ENCODE results near the gene GMCL1. TPM values are rescaled to one million over a fixed set of nuclear protein-coding genes. Genes with fewer than 3 reads are reported as not detected.
"Not testable (repeated sequence)": the region's sequence is repeated elsewhere in the genome, so short reads cannot be mapped to it uniquely, and the experiment has no call there.

GMCL1 gene
- polyA plus RNA-seq, 4 donors = 13.6 to 34.0 (median 17.7) TPM

- WGBS, 3 donors = 10 to 39% (median 20%) methylated on average over 4 of the region's 4 CpGs
- peak; percentile 90 to 94 for DNase-seq
- Histone ChIP-seq H3K36me3 (ENCODE audit: control insufficient read depth in 3 of 3, insufficient read depth in 2 of 3, low read depth in 1 of 3, low read length in 3 of 3) (peaks cover 3 to 44% (median 7%) of the 10 kb centered on the region in 3 donors), H3K9me3 (ENCODE audit: control insufficient read depth in 2 of 2, insufficient read depth in 1 of 2, low read depth in 1 of 2, low read length in 1 of 2) (no peaks in the 10 kb centered on the region), H3K4me1 (ENCODE audit: control insufficient read depth in 3 of 3, insufficient read depth in 2 of 3, low read depth in 1 of 3, low read length in 2 of 3) (peaks cover 8 to 71% (median 12%) of the 10 kb centered on the region in 3 donors), H3K27me3 (ENCODE audit: control insufficient read depth in 3 of 3, insufficient read depth in 3 of 3, low read length in 3 of 3) (no peaks in the 10 kb centered on the region), H3K4me3 (ENCODE audit: low read depth in 1 of 3, low read length in 3 of 3) (peak overlapping the region in 1 of 3 donors; percentile 32), H3K27ac (ENCODE audit: low read depth in 1 of 3, low read length in 2 of 3) (peak overlapping the region; percentile 77 to 88 (median 85))
- no peak for FAIRE-seq
Observed at GRCh38 chr2:69798909-69799526, 30.4 kb upstream of the GMCL1 start.

GRCh38 chr2:69801745-69802290 is 27.6 kb upstream of the GMCL1 start:
- Histone ChIP-seq H3K36me3 (ENCODE audit: control insufficient read depth in 3 of 3, insufficient read depth in 2 of 3, low read depth in 1 of 3, low read length in 3 of 3) (peaks cover 0 to 46% (median 10%) of the 10 kb centered on the region in 3 donors), H3K27ac (ENCODE audit: low read depth in 1 of 3, low read length in 2 of 3) (no peak overlapping the region), H3K4me1 (ENCODE audit: control insufficient read depth in 3 of 3, insufficient read depth in 2 of 3, low read depth in 1 of 3, low read length in 2 of 3) (peaks cover 8 to 49% (median 12%) of the 10 kb centered on the region in 3 donors), H3K9me3 (ENCODE audit: control insufficient read depth in 2 of 2, insufficient read depth in 1 of 2, low read depth in 1 of 2, low read length in 1 of 2) (no peaks in the 10 kb centered on the region), H3K4me3 (ENCODE audit: low read depth in 1 of 3, low read length in 3 of 3) (no peak overlapping the region), H3K27me3 (ENCODE audit: control insufficient read depth in 3 of 3, insufficient read depth in 3 of 3, low read length in 3 of 3) (no peaks in the 10 kb centered on the region)
- no peak for DNase-seq
- 72 to 100% (median 90%) methylated on average over 1 of the region's 1 CpG for WGBS, 3 donors
- FAIRE-seq = no peak

- Histone ChIP-seq H3K4me1 (ENCODE audit: control insufficient read depth in 3 of 3, insufficient read depth in 2 of 3, low read depth in 1 of 3, low read length in 2 of 3) (peaks cover 5 to 38% (median 8%) of the 10 kb centered on the region in 3 donors), H3K36me3 (ENCODE audit: control insufficient read depth in 3 of 3, insufficient read depth in 2 of 3, low read depth in 1 of 3, low read length in 3 of 3) (peaks cover 0 to 50% (median 15%) of the 10 kb centered on the region in 3 donors)
- H3K4me3 ChIP-seq (ENCODE audit: low read depth in 1 of 3, low read length in 3 of 3); DNase-seq; H3K27ac ChIP-seq (ENCODE audit: low read depth in 1 of 3, low read length in 2 of 3); FAIRE-seq; H3K27me3 ChIP-seq (ENCODE audit: control insufficient read depth in 3 of 3, insufficient read depth in 3 of 3, low read length in 3 of 3); H3K9me3 ChIP-seq (ENCODE audit: control insufficient read depth in 2 of 2, insufficient read depth in 1 of 2, low read depth in 1 of 2, low read length in 1 of 2): not testable (repeated sequence)
- WGBS, 3 donors = 80 to 88% (median 87%) methylated on average over 4 of the region's 4 CpGs
Observed at GRCh38 chr2:69802781-69803367, 26.6 kb upstream of the GMCL1 start.

GRCh38 chr2:69804416-69804815 is 25.0 kb upstream of the GMCL1 start:
- no peak overlapping the region for H3K4me3 ChIP-seq (ENCODE audit: low read depth in 1 of 3, low read length in 3 of 3)
- peaks cover 3 to 24% (median 4%) of the 10 kb centered on the region in 3 donors for H3K4me1 ChIP-seq (ENCODE audit: control insufficient read depth in 3 of 3, insufficient read depth in 2 of 3, low read depth in 1 of 3, low read length in 2 of 3)
- no peaks in the 10 kb centered on the region for H3K27me3 ChIP-seq (ENCODE audit: control insufficient read depth in 3 of 3, insufficient read depth in 3 of 3, low read length in 3 of 3)
- H3K27ac ChIP-seq (ENCODE audit: low read depth in 1 of 3, low read length in 2 of 3) = no peak overlapping the region
- FAIRE-seq (no peak), DNase-seq (no peak)
- H3K36me3 ChIP-seq (ENCODE audit: control insufficient read depth in 3 of 3, insufficient read depth in 2 of 3, low read depth in 1 of 3, low read length in 3 of 3) = peaks cover 6 to 62% (median 19%) of the 10 kb centered on the region in 3 donors
- no peaks in the 10 kb centered on the region for H3K9me3 ChIP-seq (ENCODE audit: control insufficient read depth in 2 of 2, insufficient read depth in 1 of 2, low read depth in 1 of 2, low read length in 1 of 2)
- WGBS, 3 donors = 72 to 87% (median 78%) methylated on average over 11 of the region's 11 CpGs

DNA sequence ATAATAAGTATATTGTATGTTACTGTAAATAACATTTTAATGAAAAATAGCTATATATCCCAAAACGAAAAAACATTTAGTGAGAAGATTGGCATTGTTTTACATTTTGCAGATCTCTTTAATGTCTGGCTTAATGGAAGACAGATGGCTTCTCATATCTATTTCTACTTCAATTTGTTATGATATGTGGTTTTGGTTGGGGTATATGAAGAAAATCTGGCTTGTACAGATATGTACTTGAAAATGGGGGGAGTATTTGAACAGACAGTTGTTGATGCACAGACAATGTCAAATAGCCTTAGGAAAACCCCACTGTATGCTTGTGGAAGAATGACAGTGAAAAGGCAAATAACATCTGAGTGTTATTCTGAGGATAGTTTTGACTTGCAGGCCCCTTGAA is 23.6 kb upstream of the GMCL1 start:
- H3K4me3 ChIP-seq (ENCODE audit: low read depth in 1 of 3, low read length in 3 of 3) = no peak overlapping the region
- peaks cover 8 to 68% (median 23%) of the 10 kb centered on the region in 3 donors for H3K36me3 ChIP-seq (ENCODE audit: control insufficient read depth in 3 of 3, insufficient read depth in 2 of 3, low read depth in 1 of 3, low read length in 3 of 3)
- H3K27ac ChIP-seq (ENCODE audit: low read depth in 1 of 3, low read length in 2 of 3) = no peak overlapping the region
- FAIRE-seq (no peak), DNase-seq (no peak)
- peaks cover 0 to 10% (median 0%) of the 10 kb centered on the region in 3 donors for H3K4me1 ChIP-seq (ENCODE audit: control insufficient read depth in 3 of 3, insufficient read depth in 2 of 3, low read depth in 1 of 3, low read length in 2 of 3)
- H3K27me3 ChIP-seq (ENCODE audit: control insufficient read depth in 3 of 3, insufficient read depth in 3 of 3, low read length in 3 of 3) = no peaks in the 10 kb centered on the region
- no peaks in the 10 kb centered on the region for H3K9me3 ChIP-seq (ENCODE audit: control insufficient read depth in 2 of 2, insufficient read depth in 1 of 2, low read depth in 1 of 2, low read length in 1 of 2)
- 86 to 93% (median 91%) methylated on average over 1 of the region's 1 CpG for WGBS, 3 donors

GRCh38 chr2:69807821-69808540 is 21.5 kb upstream of the GMCL1 start:
- DNase-seq = no peak
- no peak overlapping the region for H3K27ac ChIP-seq (ENCODE audit: low read depth in 1 of 3, low read length in 2 of 3)
- peaks cover 13 to 68% (median 36%) of the 10 kb centered on the region in 3 donors for H3K36me3 ChIP-seq (ENCODE audit: control insufficient read depth in 3 of 3, insufficient read depth in 2 of 3, low read depth in 1 of 3, low read length in 3 of 3)
- no peak for FAIRE-seq
- no peak overlapping the region for H3K4me3 ChIP-seq (ENCODE audit: low read depth in 1 of 3, low read length in 3 of 3)
- no peaks in the 10 kb centered on the region for H3K27me3 ChIP-seq (ENCODE audit: control insufficient read depth in 3 of 3, insufficient read depth in 3 of 3, low read length in 3 of 3)
- 93 to 95% (median 93%) methylated on average over 16 of the region's 16 CpGs for WGBS, 3 donors
- no peaks in the 10 kb centered on the region for H3K4me1 ChIP-seq (ENCODE audit: control insufficient read depth in 3 of 3, insufficient read depth in 2 of 3, low read depth in 1 of 3, low read length in 2 of 3)
- no peaks in the 10 kb centered on the region for H3K9me3 ChIP-seq (ENCODE audit: control insufficient read depth in 2 of 2, insufficient read depth in 1 of 2, low read depth in 1 of 2, low read length in 1 of 2)

- 94 to 97% (median 95%) methylated on average over 6 of the region's 6 CpGs for WGBS, 3 donors
- H3K4me3 ChIP-seq (ENCODE audit: low read depth in 1 of 3, low read length in 3 of 3) = no peak overlapping the region
- peaks cover 13 to 71% (median 34%) of the 10 kb centered on the region in 3 donors for H3K36me3 ChIP-seq (ENCODE audit: control insufficient read depth in 3 of 3, insufficient read depth in 2 of 3, low read depth in 1 of 3, low read length in 3 of 3)
- H3K9me3 ChIP-seq (ENCODE audit: control insufficient read depth in 2 of 2, insufficient read depth in 1 of 2, low read depth in 1 of 2, low read length in 1 of 2) = no peaks in the 10 kb centered on the region
- no peaks in the 10 kb centered on the region for H3K27me3 ChIP-seq (ENCODE audit: control insufficient read depth in 3 of 3, insufficient read depth in 3 of 3, low read length in 3 of 3)
- DNase-seq (no peak), FAIRE-seq (no peak)
- H3K27ac ChIP-seq (ENCODE audit: low read depth in 1 of 3, low read length in 2 of 3) = no peak overlapping the region
- peaks cover 0 to 1% (median 0%) of the 10 kb centered on the region in 3 donors for H3K4me1 ChIP-seq (ENCODE audit: control insufficient read depth in 3 of 3, insufficient read depth in 2 of 3, low read depth in 1 of 3, low read length in 2 of 3)
Observed at GRCh38 chr2:69810550-69810949, 18.9 kb upstream of the GMCL1 start.

GRCh38 chr2:69811018-69811417 is 18.4 kb upstream of the GMCL1 start:
- no peak overlapping the region for H3K4me3 ChIP-seq (ENCODE audit: low read depth in 1 of 3, low read length in 3 of 3)
- peaks cover 13 to 73% (median 33%) of the 10 kb centered on the region in 3 donors for H3K36me3 ChIP-seq (ENCODE audit: control insufficient read depth in 3 of 3, insufficient read depth in 2 of 3, low read depth in 1 of 3, low read length in 3 of 3)
- no peak overlapping the region for H3K27ac ChIP-seq (ENCODE audit: low read depth in 1 of 3, low read length in 2 of 3)
- FAIRE-seq (no peak), DNase-seq (no peak)
- peaks cover 0 to 6% (median 0%) of the 10 kb centered on the region in 3 donors for H3K4me1 ChIP-seq (ENCODE audit: control insufficient read depth in 3 of 3, insufficient read depth in 2 of 3, low read depth in 1 of 3, low read length in 2 of 3)
- 91 to 93% (median 92%) methylated on average over 5 of the region's 5 CpGs for WGBS, 3 donors
- H3K9me3 ChIP-seq (ENCODE audit: control insufficient read depth in 2 of 2, insufficient read depth in 1 of 2, low read depth in 1 of 2, low read length in 1 of 2) = no peaks in the 10 kb centered on the region
- no peaks in the 10 kb centered on the region for H3K27me3 ChIP-seq (ENCODE audit: control insufficient read depth in 3 of 3, insufficient read depth in 3 of 3, low read length in 3 of 3)
